Measurements from ENCODE around the gene RPP38.

Gene RPP38

DNA sequence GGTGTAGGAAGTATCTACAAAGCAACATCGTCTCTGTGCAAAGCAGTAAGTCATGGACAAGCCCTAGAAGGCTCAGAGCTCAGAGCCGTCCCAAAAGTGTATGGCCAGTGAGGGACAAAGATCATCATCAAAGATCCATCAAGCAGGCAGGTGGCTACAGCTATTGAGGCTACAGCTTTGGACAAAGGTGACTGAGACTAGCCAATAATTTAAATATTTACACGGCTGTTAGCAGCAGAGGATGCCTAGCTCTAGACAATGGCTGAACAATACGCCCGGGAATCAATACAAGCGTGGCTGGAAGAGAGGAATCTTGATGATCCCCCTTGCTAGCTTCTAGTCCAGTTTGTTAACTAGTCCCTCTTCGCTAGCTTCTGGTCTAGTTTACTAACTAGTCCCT is 53.4 kb downstream of the RPP38 start:
- H3K9me3 Mint-ChIP-seq: peaks cover 3% of the 10 kb centered on the region
- peaks cover 2% of the 10 kb centered on the region for H3K36me3 Mint-ChIP-seq (ENCODE audit: low read depth)
- no peak overlapping the region for H3K27ac Mint-ChIP-seq
- H3K27me3 Mint-ChIP-seq (ENCODE audit: low read depth): no peaks in the 10 kb centered on the region
- H3K4me3 Mint-ChIP-seq: no peak overlapping the region
- H3K4me1 Mint-ChIP-seq (ENCODE audit: low read depth): no peaks in the 10 kb centered on the region

GRCh38 chr10:15152556-15152955 is 55.4 kb downstream of the RPP38 start:
- no peak overlapping the region for H3K27ac Mint-ChIP-seq
- H3K4me1 Mint-ChIP-seq (ENCODE audit: low read depth): peaks cover 3% of the 10 kb centered on the region
- peaks cover 2% of the 10 kb centered on the region for H3K36me3 Mint-ChIP-seq (ENCODE audit: low read depth)
- H3K4me3 Mint-ChIP-seq: no peak overlapping the region
- H3K27me3 Mint-ChIP-seq (ENCODE audit: low read depth): no peaks in the 10 kb centered on the region
- peaks cover 3% of the 10 kb centered on the region for H3K9me3 Mint-ChIP-seq

Measured in T-helper 1 cell treated with Interleukin-12 subunit alpha and Interleukin-12 subunit beta and Interleukin-4 antibody, amounts not matched to agents 30 μg/mL and 1 μg/mL, for 36 hours (primary cell).